Keratinocyte (primary cell): ENCODE measurements around the gene LAT.

ENCODE experiments used
- CTCF ChIP-seq, 3 experiments: IDR thresholded peaks in 1 of 3; conservative IDR thresholded peaks in 1 of 3; optimal IDR thresholded peaks in 1 of 3; 2 replicates in 2 of 3; 3 replicates in 1 of 3; pipeline versions ENCODE3 to v1.5.1; 2011; ENCODE audit warnings: low read length in 3 of 3, mild to moderate bottlenecking in 3 of 3, moderate library complexity in 2 of 3, control low read depth in 1 of 3, inconsistent platforms in 1 of 3; ENCODE audit not compliant: insufficient read depth in 2 of 3; ENCODE audit errors: extremely low read depth in 1 of 3
- EZH2 ChIP-seq: IDR thresholded peaks from one replicate; pipeline ENCODE4 v1.6.1; 2012; ENCODE audit warnings: inconsistent platforms, mild to moderate bottlenecking, low read length, moderate library complexity

- TF ChIP-seq CTCF (optimal IDR thresholded peaks at IDR 0.05 in 1 of 3, IDR thresholded peaks at IDR 0.05 in 1 of 3, conservative IDR thresholded peaks at IDR 0.05 in 1 of 3; ENCODE audit: extremely low read depth in 1 of 3, insufficient read depth in 2 of 3, low read length in 3 of 3): no peak
- TF ChIP-seq EZH2: no peak
Observed at GRCh38 chr16:28985211-28986041, 574 bp downstream of the LAT start.
